ENCODE data around the gene CSF2RB.

GRCh38 chr22:36936362-36937116 lies 23.1 kb downstream of the CSF2RB start:
- no peak for TF ChIP-seq POLR2A (IDR thresholded peaks at IDR 0.05)
- TF ChIP-seq, protein P1, sequence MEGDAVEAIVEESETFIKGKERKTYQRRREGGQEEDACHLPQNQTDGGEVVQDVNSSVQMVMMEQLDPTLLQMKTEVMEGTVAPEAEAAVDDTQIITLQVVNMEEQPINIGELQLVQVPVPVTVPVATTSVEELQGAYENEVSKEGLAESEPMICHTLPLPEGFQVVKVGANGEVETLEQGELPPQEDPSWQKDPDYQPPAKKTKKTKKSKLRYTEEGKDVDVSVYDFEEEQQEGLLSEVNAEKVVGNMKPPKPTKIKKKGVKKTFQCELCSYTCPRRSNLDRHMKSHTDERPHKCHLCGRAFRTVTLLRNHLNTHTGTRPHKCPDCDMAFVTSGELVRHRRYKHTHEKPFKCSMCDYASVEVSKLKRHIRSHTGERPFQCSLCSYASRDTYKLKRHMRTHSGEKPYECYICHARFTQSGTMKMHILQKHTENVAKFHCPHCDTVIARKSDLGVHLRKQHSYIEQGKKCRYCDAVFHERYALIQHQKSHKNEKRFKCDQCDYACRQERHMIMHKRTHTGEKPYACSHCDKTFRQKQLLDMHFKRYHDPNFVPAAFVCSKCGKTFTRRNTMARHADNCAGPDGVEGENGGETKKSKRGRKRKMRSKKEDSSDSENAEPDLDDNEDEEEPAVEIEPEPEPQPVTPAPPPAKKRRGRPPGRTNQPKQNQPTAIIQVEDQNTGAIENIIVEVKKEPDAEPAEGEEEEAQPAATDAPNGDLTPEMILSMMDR (IDR thresholded peaks at IDR 0.05): no peak
